ENCODE measurements around the gene CEP83.
"Not testable (repeated sequence)": the region's sequence is repeated elsewhere in the genome, so short reads cannot be mapped to it uniquely, and the experiment has no call there.

The CEP83 gene

DNA sequence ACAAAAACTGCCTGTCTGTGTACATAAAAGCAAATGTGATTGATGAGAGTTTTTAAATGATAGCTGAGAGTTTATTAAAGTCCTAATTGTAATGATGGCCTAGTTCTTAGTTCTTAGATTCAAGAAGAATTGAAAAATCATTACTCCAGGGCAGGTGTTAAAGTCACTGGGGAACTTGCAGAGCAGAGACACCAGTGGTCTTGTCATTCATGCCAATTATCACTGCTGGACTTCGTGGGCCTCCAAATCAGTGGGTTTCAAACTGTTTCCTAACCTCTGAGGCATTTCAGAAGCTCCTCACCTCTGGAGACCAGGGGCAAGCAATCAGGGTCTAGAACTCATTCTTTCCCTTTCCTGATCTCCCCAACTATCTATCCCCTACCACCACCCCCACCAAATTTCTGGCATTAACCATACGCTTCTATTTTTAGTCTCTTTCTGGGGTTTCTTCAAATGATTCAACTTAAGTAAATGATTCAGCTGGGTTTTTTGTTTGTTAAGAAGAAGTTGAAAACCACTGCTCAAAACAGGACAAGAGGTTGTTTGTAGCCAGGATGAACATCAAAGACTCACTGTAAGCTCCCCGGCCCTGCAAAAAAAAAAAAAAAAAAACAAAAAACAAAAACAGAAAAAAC lies 80.1 kb downstream of the CEP83 start:
- DNase-seq, result no peak

DNA sequence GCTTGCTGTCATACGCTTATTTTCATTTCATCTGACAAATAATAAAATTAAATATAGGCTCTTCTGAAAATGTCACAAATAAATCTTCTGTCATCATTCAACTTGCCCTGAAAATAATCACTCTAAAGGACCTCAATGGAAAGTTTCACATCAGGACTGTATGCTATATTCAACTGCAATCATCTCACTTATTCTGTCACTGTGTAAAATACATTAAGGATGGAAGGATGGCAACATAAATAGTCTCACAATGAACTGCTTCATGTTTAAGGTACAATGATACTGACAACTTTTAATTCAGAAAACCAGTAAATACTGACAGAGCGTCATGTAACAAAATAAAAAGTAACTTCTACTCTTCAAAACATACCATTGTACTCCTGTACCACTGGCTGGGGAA lies 82.1 kb downstream of the CEP83 start:
- no peak for DNase-seq

DNA sequence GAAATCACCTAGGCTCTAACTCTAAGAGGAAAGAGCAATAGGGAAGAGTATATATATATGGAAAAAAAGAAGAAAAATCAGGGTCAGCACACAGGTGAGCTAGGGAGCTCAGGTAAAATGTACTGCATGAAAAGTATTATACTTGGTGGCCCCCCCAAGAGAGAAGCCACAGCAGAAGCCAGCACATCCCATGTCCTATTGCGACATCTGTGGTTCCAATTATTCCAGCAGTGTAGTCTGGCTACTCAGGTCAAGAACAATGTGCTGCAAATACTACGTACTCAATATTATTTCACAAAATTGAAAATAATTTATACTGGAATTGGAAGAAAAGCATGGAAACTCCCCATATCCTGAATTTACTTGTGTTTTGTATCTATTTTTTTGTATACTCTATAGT lies 85.5 kb downstream of the CEP83 start:
- no peak for DNase-seq

DNA sequence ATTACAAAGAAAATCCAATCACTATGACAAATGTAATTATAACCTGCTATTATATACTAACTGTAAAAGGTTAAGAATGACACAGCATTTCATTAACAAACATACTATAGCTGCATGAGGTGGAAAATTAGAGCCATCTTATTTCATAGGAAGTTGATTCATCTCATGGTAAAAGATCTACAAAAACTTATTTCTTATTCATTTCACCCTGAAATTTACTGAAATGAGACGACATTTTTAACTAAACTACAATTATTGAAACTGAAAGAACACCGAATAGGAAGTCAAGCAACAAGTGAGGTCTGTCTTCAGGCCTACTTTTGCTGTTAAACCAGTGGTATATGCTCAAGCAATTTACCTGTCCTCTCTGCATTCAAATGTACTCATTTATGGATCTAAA lies 87.2 kb downstream of the CEP83 start:
- no peak for DNase-seq

DNA sequence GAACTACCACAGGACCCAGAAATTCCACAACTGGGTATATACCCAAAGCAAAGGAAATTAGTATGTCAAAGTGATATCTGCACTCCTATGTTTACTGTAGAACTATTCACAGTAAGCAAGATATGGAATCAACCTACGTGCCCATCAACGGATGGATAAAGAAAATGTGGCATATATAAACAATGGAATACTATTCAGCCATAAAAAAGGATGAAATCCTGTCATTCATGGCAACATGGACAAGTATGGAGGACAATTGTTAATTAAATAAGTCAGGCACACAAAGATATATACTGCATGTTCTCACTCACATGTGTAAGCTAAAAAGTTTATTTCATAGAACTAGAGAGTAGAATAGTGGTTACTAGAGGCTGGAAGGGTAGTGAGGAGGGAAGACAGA lies 97.0 kb downstream of the CEP83 start:
- DNase-seq, result no peak

DNA sequence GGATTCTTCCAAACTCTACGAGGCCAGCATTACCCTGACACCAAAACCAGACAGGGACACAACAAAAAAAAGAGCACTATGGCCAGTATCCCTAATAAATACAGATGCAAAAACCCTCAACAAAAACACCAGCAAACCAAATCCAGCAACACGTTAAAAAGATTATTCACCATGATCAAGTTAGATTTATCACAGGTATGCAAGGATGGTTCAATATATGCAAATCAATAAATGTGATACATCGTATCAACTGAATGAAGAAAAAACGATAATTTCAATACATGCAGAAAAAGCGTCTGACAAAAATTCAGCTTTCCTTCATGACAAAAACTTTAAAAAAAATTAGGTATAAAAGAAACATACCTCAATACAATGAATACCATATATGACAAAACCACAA lies 99.9 kb downstream of the CEP83 start:
- no peak for DNase-seq

DNA sequence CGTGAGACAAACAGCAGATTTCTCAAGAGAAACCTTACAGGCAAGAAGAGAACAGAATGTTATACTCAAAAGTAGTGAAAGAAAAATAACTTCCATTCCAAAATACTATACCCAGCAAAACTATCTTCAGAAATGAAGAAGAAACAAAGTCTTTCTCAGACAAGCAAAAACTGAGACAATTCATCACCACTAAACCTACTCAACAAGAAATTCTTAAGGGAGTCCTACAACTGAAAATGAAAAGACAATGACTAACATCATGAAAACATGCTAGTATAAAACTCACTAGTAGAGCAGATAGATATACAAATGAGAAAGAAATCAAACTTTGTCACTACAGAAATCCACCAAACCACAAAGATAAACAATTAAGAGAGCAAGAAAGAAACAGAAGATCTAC lies 106.5 kb downstream of the CEP83 start:
- no peak for DNase-seq

DNA sequence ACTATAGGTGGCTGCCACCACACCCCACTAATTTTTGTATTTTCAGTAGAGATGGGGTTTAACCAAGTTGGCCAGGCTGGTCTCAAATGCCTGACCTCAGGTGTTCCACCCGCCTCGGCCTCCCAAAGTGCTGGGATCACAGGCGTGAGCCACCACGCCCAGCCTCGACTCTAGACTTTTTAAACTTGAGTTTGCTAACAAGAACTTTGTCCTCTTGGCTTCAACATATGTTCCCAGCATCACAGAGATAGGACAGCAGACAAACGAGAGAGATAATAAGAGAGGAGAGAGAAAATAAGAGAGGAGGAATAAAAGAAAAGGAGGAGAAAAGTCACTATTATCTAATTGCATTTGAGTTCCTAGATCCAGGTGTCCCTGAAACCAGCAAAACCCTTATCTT lies 119.1 kb downstream of the CEP83 start:
- DNase-seq, result no peak

DNA sequence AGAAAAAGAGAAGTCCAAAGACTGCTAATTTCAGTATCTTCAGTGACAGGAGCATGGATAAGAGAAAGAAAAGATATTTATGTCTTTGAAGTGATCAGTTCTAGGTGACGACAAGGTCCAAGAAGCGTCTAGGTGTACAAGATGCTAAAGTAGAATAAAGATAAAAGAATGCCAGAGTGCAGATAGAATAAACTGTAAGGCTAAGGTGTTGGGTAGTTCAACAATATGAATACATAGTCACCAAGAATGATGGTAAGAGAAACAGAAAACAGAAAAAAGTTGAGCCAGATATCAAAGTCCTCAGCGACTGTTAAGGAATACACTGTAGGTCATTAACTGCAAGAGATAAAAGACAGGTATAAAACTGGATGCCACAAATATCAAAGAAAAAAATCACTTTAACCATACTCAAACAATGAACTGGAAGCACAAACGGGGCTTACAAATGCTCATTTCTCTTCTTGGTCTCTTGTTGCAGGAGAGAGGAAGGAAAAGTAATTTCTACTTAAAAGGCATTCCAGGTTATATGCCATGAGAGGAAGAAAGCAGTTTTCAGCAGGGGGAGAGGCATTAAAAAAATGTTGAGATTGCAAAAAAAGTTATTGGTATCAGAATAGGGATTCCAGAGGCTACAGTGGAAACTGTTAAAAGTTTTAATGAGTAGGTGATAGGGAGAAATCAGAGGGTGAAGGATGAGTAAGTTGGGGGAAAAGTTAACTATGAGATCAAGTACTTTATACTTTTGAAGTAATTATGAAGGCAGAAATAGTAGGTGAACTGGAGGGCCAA lies 121.5 kb downstream of the CEP83 start:
- DNase-seq, result no peak

DNA sequence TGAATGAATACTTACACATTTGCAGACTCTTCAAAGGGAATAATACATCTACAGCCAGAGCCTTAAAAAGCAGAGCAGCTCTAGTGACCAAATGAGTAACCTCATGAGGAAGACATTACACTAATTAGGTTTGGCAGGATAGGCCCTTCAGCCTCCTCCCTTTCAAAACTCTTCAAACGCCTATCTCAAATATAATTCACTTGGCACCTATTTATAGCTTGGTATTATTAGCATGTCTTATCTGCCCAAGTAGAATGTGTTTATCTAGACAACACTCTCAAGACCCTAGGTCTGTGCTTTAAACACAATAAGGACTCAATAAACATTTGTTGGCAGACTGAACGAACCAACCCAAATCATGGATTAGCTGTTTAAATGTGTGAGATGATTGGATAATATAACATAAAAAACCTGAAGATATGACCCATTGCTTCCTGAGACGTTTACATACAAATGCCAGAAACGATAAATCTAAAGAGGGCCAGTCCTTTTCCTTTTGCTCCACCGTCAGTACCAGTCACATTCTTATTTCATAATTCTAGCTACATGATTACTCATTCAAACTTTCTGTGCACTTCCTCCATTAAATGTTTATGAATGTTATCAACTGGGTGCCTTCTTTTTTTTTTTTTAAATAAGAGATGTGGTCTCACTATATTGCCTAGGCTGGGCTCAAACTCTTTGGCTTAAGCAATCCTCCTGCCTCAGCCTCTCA lies 123.3 kb downstream of the CEP83 start:
- no peak for DNase-seq

DNA sequence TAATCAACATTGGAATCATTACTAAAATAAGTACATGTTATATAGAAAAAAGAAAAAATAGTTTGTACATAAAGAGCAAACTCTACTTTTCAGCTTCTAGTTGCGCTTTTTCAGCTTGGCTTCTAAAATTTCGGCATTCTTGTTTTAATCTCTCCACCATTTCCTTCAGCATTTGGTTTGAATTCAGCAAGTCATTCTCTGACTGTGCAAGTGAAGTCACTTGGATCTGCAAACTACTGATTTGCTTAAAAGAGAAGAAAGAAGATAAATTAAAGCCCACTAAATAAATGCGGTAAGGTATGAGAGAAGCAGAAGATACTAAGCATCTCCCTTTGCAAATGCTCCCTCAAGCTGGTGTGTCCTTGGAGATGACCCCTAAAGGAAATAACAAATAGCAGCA lies 126.3 kb downstream of the CEP83 start:
- DNase-seq, result no peak

DNA sequence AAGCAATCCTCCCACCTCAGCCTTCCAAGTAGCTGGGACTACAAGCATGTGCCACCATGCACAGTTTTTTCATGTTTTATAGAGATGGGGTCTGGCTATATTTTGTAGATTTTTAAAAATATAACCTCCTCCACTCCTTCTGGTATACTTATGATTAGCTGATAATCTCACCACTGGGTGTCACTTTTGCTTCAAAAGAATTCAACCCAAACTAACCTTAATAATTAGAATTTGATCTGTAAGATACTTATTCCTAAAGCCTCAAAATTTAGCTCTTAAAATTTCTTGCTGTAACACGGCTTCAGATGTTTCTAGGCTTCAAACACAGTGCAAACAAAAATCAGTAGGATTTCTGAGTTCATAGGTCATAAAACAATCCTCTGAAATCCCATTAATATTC lies 130.3 kb downstream of the CEP83 start:
- no peak for DNase-seq

DNA sequence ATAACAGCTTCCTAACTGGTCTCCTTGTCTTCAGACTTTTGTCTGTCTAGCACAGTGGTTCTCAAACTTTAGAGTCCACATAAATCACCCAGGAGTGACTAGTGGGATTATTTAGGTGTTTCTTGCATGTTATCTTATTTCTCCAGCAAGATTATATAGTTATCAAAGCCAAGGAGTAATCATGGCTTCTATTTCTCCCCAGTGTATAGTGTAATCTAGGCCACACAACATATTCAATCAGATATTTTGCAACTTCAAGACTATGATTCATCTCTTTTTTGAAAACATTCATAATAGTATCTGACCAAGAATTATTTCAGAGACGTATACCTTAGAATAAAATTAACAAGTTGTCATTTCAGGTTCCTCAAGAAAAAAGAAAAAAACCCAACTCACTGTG lies 131.9 kb downstream of the CEP83 start:
- DNase-seq, result no peak

DNA sequence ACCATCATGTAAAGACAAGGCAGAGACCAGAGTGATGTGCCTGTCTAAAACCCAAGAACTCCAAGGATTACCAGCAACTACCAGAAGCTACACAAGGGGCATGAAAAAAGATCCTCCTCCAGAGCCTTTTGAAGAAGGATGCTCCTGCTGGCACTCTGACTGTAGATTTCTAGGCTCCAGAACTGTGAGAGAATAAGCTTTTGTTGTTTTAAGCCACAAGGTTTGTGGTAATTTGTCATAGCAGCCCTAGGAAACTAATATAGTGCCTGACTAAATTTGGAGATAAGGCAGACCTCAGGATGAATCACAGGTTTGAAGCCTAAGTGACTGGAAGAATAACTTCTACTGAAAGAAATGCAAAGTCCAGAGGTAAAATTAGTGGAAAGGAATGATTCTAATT lies 132.9 kb downstream of the CEP83 start:
- no peak for DNase-seq

DNA sequence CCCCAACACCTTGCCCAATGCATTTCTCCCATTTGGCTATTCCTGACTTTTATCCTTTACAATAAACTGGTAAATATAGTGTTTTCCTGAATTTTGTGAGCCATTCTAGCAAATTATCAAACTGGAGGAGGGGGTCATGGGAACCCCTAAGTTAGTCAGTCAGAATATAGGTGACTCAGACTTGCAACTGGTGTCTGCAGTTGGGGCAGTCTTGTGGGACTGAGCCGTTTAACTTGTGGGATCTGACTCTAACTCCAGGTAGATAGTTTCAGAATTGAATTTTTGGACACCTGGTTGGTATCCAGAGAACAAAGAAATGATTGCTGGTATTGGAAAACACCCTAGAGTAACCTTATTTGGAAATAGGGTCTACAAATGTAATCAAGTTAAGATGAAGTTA lies 133.4 kb downstream of the CEP83 start:
- no peak for DNase-seq

DNA sequence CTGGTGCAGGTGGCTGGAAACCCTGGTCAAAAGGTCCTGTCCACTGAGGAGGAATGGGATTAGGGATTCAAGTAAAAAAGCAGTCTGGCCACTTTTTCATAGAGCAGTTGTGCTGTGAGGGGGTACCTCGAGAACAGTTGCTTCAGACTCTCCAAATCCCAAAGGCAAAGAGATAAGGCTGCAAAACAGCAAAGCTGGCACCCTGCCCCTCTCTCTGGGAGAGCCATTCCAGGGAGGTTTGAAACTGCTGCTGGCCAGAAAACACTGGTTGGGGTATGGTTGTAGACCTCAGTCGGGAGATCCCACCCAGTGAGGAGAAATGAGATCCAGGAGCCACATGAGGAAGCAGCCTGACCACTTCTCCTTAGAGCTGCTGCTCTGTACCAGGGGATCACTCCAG lies 137.3 kb downstream of the CEP83 start:
- DNase-seq, result no peak

DNA sequence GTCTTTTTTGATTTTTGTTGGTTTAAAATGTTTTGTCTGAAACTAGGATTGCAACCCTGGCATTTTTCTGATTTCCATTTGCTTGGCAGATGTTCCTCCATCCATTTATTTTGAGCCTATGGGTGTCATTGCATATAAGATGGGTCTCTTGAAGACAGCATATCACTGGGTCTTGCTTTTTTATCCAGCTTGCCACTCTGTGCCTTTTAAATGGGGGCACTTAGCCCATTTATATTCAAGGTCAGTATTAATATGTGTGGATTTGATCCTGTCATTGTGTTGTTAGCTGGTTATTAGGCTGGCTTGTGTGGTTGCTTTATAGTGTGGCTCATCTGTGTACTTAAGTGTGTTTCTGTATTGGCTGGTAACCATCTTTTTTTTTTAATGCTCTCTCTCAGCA lies 139.6 kb downstream of the CEP83 start:
- DNase-seq, result no peak

DNA sequence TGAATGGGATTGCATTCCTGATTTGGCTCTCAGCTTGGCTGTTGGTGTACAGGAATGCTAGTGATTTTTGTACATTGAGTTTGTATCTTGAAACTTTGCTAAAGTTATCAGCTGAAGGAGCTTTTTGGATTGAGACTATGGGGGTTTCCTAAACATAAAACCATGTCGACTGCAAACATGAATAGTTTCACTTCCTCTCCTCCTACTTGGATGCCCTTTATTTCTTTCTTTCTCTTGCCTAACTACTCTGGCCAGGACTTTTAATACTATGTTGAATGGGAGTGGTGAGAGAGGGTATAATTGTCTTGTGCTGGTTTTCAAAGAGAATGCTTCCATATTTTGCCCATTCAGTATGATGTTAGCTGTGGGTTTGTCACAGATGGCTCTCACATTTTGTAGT lies 141.5 kb downstream of the CEP83 start:
- no peak for DNase-seq

DNA sequence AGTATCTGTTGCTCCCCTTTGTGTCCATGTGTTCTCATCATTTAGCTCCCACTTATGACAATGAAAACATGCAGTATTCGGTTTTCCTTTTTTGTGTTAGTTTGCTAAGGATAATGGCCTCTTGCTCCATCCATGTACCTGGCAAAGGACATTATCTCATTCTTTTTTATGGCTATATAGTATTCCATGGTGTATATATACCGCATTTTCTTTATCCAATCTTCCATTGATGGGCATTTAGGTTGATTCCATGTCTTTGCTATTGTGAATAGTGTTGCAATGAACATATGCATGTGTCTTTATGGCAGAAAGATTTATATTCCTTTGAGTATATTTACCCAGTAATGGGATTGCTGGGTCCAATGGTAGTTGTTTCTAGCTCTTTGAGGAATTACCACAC lies 143.1 kb downstream of the CEP83 start:
- DNase-seq, result not testable (repeated sequence)

DNA sequence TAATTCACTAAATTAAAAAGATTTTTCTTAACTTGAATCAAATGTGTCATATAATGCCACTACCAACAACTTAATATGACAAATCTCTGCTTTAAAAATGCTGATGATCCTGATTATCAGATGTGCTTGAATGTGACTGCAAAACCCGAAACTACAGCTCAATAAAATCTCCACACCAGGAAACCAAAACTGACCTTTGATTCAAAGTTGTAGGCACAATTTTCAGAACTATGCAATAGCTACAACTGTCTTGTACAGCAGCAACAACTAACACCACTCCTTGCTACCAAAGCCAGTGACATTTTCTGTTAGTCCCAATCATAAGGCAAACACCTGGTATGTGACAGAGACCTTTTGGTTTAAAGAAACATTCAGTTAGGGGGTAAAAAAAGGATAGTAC lies 147.3 kb downstream of the CEP83 start:
- DNase-seq, result no peak

DNA sequence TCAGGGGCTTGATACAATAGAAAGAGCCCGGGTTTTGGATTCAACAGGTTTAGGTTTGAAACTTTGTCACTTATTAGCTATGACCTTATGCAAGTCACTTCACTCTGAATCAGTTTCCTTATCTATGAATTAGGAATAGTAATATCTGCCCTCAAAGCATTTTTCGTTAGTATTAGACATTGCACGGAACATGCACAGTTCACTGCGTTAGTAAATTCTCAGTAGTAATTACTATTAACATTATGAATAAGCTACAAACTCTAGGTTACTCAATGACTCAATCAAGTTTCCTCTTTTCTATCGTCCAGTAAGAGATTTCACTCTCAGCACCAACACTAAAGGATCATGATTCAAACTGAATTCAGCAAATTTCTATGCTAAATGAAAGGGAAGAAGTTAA lies 150.3 kb downstream of the CEP83 start:
- no peak for DNase-seq

DNA sequence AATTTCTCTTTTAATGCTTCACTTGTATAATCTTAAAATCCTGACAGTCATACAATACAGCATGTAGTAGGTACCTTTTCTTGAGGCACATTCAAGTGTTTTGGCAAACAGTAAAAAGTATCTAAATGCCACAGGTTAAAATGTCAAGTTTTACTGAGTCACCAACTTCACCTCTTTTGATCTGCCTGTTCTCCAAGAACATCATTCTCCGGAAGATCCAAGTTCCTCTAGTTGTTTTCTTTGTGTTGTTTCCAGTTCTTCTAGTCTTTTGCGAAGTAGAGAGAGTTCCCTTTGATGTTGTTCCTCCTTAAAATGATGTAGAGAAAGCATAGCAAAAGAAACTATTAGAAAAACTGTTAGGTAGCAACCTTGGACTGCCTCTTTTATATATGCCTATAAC lies 151.1 kb downstream of the CEP83 start:
- no peak for DNase-seq

DNA sequence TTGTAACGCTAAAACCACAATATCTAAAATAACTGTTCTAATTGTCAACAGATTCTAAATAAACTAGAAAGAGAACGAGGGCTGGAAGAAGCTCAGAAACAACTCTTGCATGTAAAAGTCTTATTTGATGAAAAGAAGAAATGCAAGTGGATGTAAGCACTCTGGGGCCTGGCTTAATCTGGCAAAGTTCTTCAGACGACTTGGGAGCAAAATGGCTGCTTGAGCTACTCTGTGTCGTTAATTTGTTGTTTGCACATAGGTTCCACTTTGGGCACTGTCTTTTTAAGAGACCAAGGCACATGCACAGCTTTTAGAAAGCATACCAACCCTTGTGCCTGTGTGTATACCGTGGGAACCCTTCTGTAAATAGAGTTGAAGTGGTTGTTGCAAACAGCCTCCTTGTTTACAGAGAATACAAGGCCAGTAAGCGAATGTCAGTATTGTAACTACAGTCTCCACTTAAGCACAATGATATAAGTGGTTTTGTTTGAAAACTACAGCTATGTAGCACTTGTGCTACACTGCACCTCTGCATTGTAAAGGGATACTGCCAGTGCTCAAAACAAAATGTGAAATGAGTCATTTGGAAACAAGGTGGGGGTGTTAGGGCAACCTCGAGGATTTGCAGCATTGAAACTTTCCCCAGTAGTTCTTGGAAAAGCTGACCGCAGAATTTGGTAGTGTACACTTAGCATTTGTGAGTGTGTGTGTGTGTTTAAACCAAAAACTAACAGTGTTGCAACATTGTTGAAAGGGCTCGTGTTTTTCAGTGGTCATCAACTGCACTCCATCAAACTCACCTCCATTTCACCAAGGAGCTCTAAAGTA lies 154.3 kb downstream of the CEP83 start:
- DNase-seq, result no peak
